ENCODE data around the gene GALNT13.

GALNT13 gene

DNA sequence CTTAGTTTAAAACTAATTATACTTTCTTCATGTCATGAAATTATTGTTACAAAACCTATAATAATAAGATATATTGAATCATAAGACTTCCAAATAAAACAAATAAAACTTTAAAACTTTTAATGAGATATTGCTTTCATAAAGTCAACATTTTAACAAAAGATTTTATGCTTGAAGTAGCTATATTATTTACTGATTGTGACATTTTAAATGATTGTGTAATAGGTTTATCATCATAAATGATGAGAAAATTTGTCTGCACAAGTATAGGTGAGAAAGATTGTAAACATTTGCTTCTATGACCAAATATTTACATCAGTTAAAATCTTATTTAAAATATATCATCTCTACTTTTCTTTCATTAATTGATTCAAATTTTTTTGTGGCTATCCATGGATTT, 5.1 kb upstream of the GALNT13 start:
- no peak overlapping the region for H3K4me3 ChIP-seq (ENCODE audit: low read depth, low read length)
- TF ChIP-seq, protein P1, sequence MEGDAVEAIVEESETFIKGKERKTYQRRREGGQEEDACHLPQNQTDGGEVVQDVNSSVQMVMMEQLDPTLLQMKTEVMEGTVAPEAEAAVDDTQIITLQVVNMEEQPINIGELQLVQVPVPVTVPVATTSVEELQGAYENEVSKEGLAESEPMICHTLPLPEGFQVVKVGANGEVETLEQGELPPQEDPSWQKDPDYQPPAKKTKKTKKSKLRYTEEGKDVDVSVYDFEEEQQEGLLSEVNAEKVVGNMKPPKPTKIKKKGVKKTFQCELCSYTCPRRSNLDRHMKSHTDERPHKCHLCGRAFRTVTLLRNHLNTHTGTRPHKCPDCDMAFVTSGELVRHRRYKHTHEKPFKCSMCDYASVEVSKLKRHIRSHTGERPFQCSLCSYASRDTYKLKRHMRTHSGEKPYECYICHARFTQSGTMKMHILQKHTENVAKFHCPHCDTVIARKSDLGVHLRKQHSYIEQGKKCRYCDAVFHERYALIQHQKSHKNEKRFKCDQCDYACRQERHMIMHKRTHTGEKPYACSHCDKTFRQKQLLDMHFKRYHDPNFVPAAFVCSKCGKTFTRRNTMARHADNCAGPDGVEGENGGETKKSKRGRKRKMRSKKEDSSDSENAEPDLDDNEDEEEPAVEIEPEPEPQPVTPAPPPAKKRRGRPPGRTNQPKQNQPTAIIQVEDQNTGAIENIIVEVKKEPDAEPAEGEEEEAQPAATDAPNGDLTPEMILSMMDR (IDR thresholded peaks at IDR 0.05; ENCODE audit: low read depth, low read length, missing control alignments), result no peak
- no peak for DNase-seq (ENCODE audit: low read depth)

DNA sequence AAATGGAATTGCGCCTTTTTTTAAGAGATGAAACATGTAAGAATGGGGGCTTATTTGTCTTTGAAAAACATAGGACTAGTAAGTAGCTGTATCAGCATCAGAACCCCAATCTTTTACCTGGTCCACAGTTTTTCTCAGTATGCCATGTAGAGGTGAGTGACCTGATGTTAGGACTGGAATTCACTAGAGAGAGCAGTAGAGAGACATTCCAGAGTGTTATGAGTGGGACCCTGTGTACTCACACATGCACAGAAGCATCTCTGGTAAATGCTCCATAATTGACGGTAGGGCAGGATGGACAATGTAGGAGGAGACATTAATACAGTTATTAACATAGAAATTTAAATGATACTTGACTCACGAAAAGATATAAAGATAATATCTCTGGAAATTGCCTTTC, 1.4 kb upstream of the GALNT13 start:
- DNase-seq (ENCODE audit: low read depth), result no peak
- H3K4me3 ChIP-seq (ENCODE audit: low read depth, low read length), result no peak overlapping the region
- TF ChIP-seq, protein P1 (IDR thresholded peaks at IDR 0.05; ENCODE audit: low read depth, low read length, missing control alignments), result no peak

DNA sequence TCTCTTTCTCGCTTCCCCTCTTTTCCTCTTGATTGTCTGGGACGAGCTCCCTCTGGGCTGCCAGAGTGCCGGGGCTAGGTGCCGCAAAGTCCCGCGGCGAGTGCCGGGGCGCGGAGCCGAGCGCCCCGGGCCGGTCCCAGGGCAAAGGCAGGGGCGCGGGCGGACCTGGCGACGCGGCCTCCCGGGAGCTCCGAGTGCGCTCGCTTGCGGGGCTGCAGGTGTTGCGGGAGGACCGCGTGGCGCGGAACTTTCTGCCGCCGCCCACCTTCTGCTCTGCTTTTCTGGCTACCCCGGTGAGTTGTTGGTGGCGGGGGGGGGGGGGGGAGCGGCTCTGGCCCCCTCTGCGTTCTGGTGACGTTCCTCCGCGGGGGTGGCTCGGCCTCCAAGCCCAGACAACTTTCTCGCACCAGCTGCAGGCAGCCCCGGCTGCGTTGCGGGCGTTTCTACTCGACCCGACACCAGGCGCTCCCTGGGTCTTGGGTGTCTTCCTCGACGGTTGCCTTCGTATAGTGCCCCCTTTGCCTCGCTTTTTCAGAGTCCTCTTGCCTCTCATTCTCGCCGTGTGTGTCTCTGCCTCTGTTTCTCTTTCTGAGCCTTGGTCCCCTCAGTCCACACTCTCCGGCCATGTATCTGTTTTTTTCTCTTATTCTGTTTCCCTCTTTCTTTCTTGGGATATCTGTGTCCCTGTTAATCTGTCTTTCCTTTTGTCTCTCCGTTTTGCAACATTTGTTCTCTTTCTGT, 759 bp downstream of the GALNT13 start:
- H3K4me3 ChIP-seq (ENCODE audit: low read depth, low read length), result no peak overlapping the region
- no peak for DNase-seq (ENCODE audit: low read depth)
- TF ChIP-seq, protein P1 (IDR thresholded peaks at IDR 0.05; ENCODE audit: low read depth, low read length, missing control alignments), result no peak

DNA sequence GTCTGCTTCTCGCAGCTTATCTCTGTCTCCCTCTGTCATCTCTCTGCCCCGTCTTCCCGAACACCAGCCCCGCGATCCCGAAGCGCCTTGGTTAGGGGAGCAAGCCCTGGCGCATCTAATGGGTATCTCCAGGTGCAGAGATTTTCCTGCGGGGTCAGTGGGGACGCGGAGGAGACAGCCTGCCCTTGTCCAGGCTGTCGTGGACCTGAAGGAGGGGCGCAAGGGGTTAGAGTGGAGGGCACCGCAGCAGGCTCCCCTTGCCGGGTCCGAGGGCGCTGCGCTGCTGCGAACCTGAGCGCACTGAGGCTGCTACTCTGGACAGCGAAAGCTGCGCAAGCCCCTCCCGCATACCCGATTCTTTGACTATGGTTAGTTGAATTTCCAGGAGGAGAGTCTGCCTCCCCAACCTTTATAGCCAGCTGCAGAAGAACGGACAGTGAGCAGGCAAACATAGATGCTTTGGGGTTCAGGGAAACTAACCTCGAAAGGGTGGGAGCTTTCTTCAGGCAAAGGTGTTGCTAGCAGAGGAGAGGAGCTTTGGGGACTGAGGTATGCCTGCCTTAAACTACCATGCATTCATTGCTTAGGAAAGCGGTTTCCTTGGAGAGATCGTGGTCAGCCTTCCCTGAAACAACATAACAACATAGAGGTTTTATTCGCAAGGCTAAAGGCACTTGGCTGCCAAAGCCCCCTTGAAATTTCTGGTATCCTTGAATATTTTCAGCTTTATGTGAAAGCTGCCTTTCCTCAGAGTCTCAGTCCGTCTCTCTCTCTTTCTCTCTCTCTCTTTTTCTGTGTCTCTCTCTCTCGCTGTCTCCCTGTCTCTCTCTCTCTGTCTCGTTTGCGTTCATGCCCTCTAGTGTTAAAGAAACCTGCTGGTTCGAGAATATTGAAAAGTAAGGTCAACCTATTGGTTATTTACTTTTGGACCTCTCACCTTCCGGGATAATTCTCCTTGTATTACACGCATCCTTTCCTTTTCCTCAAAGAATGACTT, 1.6 kb downstream of the GALNT13 start:
- H3K4me3 ChIP-seq (ENCODE audit: low read depth, low read length), result no peak overlapping the region
- DNase-seq (ENCODE audit: low read depth), result no peak
- TF ChIP-seq, protein P1 (IDR thresholded peaks at IDR 0.05; ENCODE audit: low read depth, low read length, missing control alignments), result no peak

DNA sequence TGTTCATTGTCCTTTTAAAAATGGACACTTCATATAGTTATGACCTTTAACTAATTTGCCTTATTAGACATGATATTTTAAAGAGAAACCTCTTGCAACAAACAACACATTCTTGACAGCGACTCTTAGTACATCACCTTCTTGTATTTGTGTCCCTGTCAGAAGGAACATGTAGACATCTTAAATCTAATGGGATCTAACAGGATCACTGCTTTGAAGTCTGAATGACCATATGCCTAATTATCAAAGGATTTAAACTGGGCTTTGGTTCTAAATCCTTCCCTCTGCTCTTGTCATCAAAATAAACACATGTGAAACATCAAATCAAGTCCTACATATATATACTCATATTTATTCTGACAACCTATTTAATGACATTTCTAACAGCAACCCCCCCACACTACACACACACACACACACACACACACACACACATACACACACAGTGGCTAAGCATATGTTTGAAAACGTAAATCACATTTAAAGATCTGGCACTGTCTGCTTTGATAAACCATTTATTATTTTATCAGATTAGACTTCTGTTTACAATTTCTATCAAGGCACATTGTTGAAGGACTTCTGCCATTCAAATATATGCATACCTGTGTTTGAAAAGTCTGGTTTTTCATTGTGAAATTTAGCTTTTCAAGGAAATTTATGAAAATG, 4.2 kb downstream of the GALNT13 start:
- TF ChIP-seq, protein P1 (IDR thresholded peaks at IDR 0.05; ENCODE audit: low read depth, low read length, missing control alignments), result no peak
- no peak overlapping the region for H3K4me3 ChIP-seq (ENCODE audit: low read depth, low read length)
- no peak for DNase-seq (ENCODE audit: low read depth)

DNA sequence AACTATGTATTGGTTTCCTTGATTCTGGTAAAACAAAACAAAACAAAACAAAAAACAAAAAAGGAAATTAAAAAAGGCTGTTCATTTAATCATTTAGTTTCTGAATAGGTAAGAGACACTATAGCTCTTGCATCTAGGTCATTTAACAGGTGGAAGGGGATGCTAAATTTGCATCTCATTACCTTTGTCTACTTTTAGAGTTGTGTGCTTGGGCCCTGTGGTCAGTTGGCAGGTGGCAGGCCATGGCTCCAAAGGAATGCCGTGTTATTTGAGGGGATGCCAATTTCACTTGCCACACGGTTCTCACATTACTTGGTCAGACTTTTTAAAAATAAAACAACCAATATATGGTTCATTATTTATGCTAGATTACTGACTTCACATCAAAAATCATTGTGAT, 9.2 kb downstream of the GALNT13 start:
- TF ChIP-seq, protein P1 (IDR thresholded peaks at IDR 0.05; ENCODE audit: low read depth, low read length, missing control alignments), result no peak
- DNase-seq (ENCODE audit: low read depth), result no peak
- no peak overlapping the region for H3K4me3 ChIP-seq (ENCODE audit: low read depth, low read length)

Measured in GM12864 (cell line).